NCI-H2029 treated with DMSO at 0.1 percent for 48 hours (cell line): ENCODE results near the gene RTKN.
A peak's percentile ranks its signal among the peaks of the same experiment; 100 is the strongest.
"Not testable (repeated sequence)": the region's sequence is repeated elsewhere in the genome, so short reads cannot be mapped to it uniquely, and the experiment has no call there.

ENCODE experiments used
- DNase-seq: peaks from one replicate; lab custom pipeline; 2025; lab: John Stamatoyannopoulos, UW

The RTKN gene

DNA sequence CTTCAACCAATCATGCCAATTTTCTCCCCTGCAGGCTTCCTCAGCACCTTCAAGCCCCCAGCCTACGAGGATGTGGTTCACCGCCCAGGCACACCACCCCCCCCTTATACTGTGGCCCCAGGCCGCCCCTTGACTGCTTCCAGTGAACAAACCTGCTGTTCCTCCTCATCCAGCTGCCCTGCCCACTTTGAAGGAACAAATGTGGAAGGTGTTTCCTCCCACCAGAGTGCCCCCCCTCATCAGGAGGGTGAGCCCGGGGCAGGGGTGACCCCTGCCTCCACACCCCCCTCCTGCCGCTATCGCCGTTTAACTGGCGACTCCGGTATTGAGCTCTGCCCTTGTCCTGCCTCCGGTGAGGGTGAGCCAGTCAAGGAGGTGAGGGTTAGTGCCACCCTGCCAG, 18.4 kb upstream of the RTKN start:
- DNase-seq, result not testable (repeated sequence)

DNA sequence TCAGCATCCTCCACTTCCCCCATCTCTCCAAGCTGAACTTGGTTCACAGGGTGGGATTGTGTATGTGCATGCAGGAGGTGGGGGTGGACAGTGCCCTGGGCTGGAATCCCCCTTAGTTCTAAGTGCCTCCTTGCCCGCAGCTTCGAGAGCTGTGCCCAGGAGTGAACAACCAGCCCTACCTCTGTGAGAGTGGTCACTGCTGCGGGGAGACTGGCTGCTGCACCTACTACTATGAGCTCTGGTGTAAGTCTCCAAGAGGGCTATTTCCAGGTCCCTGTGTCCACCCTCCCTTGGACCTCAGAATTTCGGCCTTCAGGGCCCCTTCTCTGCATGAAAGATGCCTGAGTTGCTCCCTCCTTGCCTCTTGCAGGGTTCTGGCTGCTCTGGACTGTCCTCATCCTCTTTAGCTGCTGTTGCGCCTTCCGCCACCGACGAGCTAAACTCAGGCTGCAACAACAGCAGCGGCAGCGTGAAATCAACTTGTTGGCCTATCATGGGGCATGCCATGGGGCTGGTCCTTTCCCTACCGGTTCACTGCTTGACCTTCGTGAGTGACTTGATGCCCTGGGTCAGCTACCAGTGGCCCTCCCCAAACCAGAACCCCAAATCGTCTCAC, 17.9 kb upstream of the RTKN start:
- DNase-seq, result not testable (repeated sequence)

DNA sequence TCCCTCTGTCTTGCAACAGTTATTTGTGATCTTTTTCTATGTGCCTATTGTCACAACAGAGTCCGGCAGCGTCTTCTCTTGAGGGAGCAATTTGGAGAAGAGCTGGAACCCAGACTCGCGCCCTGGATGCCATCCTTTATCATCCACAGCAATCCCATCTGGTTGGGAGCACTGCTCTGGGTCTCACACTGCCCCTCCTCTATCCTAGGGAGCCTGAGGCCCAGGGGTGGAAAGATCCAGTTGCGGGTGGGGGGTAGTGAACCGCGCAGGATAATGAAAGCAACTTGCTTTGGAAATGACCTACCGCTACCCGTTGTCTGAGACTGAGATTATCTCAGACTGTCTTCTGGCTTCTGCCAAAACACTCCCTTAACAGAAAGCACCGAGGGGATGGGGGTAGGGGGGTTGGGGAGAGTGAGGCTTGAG, 17.2 kb upstream of the RTKN start:
- DNase-seq, result no peak

DNA sequence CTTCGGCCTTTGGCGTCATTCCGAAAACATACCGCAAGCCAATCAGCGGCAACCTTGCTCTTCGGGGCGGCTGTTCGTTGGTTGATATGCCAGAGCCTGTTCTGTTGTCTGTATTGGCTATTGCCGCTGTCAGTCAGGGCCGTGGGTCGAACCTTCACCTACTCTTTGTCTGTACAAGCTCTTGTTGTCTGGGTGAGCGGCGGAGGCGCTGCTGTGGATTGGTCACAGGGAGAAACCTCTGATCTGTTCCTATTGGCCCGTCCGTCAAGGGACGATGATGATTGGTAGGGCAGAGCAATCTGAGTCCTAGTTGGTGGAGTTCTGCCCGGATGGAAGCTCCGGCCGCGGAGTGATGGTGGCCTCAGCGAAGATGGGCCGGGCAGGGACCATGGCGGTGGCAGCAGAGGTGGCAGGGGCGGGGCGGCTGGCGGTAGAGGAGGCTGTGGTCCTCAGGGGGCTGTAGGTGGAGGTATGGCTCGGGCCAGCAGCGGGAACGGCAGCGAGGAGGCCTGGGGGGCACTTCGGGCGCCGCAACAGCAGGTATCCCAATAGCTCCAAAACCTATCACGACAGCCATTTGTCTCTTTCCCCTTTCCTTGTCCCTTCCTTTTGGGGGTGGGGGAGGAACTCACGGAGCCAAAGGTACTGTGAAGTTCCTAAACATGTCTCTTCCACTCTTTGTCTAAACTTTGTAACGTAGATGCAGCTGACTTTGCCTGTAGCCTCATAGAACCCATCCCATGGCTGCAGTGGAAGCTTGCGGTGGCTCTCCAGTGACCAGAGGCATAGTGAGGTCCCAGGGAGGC, 16.6 kb upstream of the RTKN start, which contains the start of gene WBP1:
Gene WBP1 (plus strand): TSS at position 307 of the 806 bp plus-strand sequence. CDS start 165 bp downstream, at position 472.
- DNase-seq, result peak; percentile 98

- DNase-seq, result peak; percentile 40
These were observed 15.9 kb upstream of the RTKN start for GRCh38 chr2:74457549-74458131.

DNA sequence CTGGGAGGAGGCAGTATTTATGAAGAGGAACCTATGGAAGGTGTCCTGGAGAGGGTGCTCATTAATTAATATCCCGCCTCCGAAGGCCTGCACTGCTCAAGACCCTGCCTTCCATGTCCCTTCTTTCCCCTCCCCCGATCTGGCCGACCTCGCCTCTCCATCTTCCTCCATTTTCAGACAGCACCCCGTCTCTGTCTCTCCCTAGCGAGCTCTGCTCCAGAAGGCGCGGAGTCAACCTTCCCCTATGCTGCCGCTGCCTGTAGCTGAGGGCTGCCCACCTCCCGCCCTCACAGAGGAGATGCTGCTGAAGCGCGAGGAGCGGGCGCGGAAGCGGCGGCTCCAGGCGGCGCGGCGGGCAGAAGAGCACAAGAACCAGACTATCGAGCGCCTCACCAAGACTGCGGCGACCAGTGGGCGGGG, 15.4 kb upstream of the RTKN start:
- DNase-seq, result no peak

DNA sequence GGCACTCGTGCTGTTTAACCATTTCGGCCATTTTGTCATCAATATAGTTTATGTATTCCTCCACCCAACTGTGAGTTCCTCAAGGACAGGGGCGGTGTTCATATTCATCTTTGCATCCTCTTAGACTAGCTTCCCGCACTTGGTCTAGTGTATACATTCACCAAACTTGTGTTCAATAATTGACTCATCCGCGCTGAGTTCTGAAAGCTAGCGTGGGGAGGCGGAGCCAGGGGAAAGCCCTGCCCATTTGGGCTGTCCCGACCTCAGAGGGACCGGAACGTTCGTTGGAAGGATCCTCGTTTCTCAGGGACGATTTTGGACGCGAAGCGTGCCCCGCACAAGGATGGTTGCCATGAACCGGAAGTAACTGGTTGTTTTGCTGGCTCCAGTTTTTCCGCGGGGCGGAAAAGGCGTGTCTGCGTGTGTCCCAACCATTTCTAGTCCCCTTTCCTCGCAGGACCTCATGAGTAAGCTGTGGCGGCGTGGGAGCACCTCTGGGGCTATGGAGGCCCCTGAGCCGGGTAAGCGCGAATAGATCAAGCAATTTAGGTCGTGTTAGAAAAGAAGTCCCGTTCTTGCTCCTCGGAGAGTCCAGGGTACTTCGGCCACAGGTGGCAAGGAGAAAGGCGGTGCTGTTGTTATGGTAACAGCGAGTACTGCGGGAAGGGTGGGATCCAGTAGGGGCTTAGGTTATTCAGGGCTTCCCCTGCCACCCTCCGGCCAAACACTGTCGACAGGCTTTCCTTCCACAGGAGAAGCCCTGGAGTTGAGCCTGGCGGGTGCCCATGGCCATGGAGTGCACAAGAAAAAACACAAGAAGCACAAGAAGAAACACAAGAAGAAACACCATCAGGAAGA, 13.1 kb upstream of the RTKN start, which contains the start of gene INO80B:
Gene INO80B (plus strand): TSS at position 434 of the 858 bp plus-strand sequence. CDS start 30 bp downstream, at position 464.
- peak; percentile 88 for DNase-seq

GRCh38 chr2:74450570-74451190, 8.9 kb upstream of the RTKN start:
- DNase-seq, result no peak

DNA sequence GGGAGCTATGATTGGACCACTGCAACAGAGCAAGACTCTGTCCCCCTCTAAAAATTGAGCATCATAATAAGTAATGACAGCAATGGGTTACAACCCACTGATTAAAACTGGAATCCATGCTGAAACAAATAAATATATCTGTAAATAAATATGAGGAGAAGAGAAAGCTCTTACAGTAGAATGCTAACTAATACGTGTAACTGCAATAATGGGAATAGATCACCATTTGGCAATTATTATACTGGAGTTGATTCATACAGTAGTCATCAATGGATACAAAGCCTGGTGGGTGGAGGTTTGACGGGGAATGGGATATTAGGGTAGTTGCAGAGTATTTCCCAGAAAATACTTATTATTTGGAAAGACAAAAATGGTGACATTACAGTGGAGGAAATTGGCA, 7.0 kb upstream of the RTKN start:
- DNase-seq, result no peak

DNA sequence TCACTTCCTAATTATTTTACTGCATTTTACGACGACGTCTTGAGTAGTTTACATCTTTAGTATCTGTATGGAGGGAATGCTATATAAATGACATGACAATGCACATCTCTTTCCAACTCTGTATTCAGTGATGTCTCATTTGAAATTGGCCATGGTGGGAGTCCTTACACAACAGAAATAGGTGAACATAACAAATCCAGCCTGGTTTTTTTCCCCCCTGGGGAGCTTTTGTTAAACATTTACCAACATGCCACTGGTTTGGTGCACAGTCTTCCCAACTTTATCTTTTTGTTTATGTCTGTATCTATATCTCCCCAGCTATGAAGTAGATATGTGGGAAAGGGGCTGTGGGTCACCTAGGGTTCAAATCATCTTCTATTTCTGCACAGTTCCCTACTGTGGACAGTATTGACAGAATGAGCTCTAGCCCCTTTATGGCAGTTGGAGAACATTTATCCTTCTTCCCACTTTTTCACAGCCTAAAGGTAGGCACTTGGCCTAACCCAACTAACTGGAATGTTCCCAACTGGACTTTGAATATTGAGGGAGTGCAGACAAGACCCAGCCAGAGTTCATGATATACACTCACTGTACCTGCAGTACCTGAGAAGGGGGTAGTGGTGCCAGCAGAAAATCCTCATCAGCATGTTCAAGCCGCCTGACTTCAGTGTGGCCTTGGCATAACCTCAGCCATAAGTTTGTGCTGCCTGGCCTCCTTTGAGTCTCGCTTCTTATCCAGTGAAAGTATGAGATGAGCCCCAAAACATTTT, 5.7 kb upstream of the RTKN start:
- no peak for DNase-seq

GRCh38 chr2:74444498-74445318, 3.0 kb upstream of the RTKN start:
- DNase-seq, result no peak

GRCh38 chr2:74442483-74443297, 953 bp upstream of the RTKN start:
- DNase-seq, result not testable (repeated sequence)

- peak; percentile 20 for DNase-seq
These were observed 507 bp downstream of the RTKN start for GRCh38 chr2:74441170-74441689.

- DNase-seq, result peak; percentile 36
These were observed 1.2 kb downstream of the RTKN start for GRCh38 chr2:74440378-74441169.

DNA sequence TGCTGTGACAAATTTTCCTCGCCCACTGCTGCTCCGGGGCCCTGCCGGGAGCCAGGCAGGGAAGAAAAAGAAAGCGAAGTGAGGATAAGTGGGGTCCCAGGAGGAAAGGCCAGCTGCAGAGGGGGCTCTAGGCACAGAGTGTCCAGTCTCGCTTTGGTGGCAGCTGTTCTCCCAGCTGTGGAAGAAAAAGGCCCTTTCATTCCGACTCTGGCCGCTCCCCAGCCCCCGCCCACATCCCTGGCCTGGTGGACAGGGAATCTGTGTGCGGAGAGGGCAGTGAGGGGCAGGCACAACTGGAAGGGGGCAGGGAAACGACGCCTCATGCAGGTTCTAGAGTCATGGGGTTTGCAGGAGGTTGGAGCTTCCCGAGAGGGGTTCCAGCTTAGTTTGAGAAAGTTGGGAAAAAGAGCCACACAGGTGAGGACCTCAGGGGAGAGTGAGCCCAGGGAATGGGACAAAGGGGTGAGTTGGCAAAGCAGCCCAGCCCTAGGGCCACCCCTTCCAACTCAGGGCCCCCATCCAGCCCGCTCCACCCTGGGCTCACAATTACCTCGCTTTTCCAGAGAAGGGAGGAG, 1.8 kb downstream of the RTKN start:
- no peak for DNase-seq

DNA sequence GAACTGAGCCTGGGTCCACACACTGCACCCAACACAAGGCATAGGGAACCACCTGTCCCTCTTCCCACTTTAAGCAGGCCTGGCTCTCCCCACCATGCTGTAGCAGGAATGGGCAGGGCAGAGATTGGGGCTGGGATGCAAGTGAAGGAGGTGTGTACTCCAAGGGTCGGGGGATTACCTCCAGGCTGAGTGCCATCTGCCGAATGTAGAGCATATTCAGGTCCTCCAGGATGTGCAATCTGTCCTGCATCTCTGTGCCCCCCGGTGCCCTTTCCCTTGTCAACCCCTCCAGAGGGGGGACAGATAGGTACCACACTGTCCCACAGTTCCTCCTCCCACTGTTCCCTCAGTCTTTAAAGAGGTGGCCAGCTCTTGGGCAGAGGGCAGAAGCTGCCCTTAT, 2.4 kb downstream of the RTKN start:
- no peak for DNase-seq

DNA sequence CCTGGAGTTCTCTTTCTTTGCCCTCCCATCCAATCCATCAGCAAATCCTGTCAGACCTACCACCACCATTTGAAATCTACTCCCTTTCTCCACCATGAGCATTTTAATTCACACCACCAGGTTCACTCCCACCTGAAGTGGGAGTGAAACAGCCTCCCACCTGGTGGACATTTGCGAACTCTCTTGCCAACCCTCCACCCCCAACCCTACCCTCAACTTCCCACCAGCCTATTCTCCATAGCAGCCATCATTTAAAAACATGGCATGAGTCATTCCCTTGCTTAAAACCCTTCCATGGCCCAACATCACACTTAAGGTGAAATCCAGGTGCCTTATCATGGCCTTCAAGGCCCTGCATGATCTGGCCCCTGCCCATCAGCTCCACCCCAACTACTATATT, 3.5 kb downstream of the RTKN start:
- no peak for DNase-seq
